SHP77 (cell line): Measurements from ENCODE around the gene ALKBH3.

Experiments used
- DNase-seq, 2 experiments: peaks; one replicate each; lab custom pipeline; 2025; lab: John Stamatoyannopoulos, UW

Gene ALKBH3

GRCh38 chr11:43941257-43941994 lies 60.8 kb downstream of the ALKBH3 start:
- no peak for DNase-seq

- peak in 1 of 2 experiments; percentile 16 for DNase-seq
Observed at GRCh38 chr11:43942662-43943371, 62.2 kb downstream of the ALKBH3 start.

- no peak for DNase-seq
Observed at GRCh38 chr11:43943372-43943930, 62.8 kb downstream of the ALKBH3 start.

DNA sequence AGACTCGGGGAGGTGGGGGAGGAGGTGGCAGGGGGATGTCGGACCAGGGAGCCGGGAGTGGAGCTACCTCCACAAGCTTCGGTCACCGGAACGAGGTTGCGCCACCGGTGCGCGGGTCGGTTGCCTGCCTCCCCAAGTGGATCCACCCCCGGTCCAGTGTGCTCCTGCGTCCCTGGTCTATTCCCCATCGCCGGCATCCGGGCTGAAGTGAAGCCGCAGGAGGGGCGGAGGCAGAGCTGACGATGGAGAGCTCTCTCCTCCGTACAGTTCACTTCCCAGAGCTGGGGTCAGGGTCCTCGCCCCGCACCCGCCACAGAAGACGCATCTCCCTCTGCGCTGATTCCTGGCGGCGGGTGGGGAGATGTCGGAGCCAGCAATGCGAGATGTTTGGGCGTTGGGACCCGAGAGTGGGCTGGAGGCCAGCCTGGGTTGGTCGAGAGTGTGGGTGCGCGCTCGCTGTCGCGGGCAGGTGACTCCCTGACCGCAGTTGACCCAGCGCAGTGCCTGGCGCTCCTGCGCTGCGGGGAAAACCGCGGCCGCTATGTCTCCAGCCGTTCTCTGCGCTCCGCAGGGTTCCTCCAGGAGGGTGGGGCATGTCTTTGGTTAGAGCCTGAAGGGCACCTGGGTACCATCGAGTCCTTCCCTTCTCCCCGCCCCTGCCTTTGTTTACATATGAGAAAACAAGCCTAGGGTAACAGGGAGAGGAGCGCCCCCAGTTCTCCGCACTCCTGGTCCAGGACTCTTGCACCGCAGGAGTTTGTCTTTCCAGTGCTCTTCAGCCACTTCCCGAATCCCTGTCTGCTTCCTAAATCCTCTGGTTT lies 63.5 kb downstream of the ALKBH3 start:
- DNase-seq, result no peak

DNA sequence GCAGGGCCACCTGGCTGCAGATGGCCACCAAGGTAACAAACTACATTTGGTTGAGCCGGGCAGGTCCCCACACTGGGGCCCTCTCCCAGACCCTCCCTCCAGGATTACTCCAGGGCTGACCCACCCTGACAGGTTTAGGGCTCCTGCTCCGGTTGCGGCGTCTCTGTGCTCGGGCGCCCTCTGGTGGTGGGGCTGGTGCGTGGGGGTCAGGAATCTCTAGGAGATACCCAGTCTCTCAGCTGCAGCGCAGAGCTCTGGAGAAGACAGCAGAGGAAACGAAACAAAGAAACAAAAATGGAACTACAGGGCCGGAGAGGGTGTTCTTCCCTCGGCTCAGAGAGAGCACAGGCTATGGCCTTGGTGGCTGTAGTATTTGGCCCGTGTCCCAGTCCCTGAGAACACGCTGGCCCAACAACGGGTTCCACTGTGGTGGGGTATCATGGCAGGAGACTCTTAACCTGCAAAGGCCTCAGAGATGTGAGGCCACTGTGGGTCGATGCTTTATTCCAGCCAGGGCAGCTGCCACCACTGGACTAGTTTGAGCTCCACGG lies 64.2 kb downstream of the ALKBH3 start:
- DNase-seq, result no peak

GRCh38 chr11:43947003-43947500 lies 66.4 kb downstream of the ALKBH3 start:
- peak in 1 of 2 experiments; percentile 9 for DNase-seq

DNA sequence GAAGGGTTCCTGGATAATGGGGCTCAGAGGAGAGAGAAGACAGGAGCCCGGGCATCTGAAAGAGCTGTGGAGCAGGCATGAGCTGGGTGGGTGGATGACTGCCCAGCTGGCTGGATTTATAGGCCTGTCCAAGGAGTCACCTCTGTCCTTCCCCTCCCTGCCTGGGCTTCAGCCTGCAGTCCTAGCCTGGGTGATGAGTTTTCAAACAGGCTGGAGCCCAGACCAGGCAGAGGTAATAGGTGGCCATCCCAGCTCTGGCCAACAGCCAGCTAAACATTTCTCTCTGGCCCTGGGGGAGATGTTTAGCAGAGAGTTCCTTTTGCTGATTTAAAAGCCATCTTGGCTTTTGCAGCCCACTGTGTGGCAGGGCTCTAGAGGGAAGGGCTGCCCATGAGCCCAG lies 67.2 kb downstream of the ALKBH3 start:
- no peak for DNase-seq

DNA sequence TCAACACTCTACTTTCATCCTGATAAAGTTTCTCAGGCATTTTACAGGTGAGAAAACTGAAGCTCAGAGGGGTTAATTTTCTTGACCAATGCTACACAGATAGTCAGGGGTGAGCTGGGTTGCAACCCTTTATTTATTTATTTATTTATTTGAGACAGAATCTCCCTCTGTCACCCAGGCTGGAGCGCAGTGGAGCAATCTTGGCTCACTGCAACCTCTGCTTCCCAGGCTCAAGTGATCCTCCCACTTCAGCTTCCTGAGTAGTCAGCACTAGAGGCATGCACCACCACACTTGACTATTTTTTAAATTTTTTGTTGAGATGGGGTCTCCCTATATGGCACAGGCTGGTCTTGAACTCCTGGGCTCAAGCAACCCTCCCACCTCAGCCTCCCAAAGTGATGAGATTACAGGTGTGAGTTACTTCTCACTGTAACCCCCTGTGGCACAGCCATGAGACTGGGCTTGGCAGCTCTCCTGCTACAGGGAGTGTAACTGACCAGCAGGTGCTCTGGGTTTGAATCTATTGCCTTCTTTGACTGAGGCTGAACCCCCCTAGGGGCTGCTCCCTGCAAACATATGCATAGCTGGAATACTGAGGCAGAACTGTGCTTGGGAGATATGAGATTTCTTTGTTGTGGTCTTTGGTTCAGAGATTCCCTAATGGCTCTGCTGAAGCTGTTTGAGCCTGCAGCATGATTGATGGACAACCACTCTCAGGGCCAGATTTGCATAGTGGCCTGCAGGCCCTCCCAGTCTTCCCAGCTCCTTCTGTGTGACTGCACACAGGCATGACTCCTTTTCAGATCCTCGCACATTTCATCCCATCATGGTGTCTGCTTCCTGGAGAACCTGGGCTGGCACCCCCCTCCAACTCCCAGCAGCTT lies 68.0 kb downstream of the ALKBH3 start:
- DNase-seq, result no peak

- no peak for DNase-seq
Observed at GRCh38 chr11:43950311-43950855, 69.8 kb downstream of the ALKBH3 start.

DNA sequence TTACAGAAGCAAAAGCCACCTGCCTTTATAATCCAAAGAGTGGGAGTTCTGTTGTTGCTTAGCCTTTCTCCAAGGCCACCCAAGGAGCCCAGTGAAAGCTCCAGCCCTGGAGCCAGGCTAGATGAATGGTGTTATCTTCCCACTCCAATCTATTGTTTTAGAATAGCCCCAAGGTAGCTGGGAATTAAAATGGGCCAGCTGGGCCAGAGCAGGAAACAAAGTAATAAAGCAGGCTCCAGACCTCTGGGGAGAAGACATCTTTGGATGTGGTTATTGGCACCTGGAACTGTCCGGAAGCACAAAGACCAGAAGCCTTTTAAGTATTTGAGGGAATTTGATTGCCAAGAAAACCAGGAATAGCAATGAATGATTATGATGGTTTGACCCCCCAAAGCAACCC lies 70.6 kb downstream of the ALKBH3 start:
- DNase-seq, result no peak

GRCh38 chr11:43952020-43952400 lies 71.4 kb downstream of the ALKBH3 start:
- no peak for DNase-seq

- peak in 1 of 2 experiments; percentile 27 for DNase-seq
Observed at GRCh38 chr11:43952401-43953342, 72.0 kb downstream of the ALKBH3 start.

DNA sequence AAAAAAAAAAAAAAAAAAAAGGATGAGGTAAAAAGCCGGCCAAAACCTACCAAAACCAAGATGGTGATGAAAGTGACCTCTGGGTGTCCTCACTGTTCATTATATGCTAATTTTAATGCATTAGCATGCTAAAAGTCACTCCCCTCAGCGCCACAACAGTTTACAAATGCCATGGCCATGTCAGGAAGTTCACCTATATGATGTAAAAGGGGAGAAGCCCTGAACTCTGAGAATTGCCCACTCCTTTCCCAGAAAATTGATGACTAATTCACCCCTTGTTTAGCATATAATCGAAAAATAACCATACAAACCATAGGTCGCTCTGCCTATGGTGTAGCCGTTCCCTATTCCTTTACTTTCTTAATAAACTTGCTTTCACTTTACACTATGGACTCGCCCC lies 72.9 kb downstream of the ALKBH3 start:
- no peak for DNase-seq

- DNase-seq, result no peak
Observed at GRCh38 chr11:43954241-43954640, 73.6 kb downstream of the ALKBH3 start.

DNA sequence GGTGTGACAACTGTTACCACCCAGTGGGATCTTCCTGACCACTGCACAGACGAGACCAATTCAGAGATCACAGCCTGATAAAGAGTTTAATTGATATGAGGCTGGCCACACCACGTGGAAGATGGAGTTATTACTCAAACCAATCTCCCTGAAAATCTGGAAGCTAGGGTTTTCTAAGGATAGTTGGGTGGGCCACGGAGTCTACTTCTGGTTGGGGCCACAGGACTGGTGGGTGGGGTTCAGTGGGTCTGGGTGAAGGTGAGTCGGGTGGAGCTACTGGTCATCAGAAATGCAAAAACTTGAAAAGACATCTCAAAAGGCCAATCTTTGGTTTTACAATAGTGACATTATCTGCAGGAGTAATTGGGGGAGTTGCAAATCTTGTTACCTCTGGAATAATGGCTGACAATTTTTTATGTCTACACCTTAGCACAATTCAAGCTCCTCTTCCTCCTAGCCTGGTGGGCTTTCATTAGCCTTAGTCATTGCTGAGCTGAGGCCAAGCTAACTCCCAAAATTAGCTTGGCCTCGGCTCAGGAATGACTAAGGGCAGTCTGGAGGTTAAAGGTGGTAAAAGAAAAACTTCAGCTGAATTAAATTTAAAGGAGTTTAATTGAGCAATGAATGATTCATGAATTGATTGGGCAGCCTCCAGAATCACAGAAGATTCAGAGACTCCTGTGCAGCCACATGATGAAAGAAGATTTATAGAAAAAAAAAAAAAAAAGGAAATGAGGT lies 74.9 kb downstream of the ALKBH3 start:
- DNase-seq, result no peak

GRCh38 chr11:43957571-43957970 lies 76.9 kb downstream of the ALKBH3 start:
- DNase-seq, result no peak

DNA sequence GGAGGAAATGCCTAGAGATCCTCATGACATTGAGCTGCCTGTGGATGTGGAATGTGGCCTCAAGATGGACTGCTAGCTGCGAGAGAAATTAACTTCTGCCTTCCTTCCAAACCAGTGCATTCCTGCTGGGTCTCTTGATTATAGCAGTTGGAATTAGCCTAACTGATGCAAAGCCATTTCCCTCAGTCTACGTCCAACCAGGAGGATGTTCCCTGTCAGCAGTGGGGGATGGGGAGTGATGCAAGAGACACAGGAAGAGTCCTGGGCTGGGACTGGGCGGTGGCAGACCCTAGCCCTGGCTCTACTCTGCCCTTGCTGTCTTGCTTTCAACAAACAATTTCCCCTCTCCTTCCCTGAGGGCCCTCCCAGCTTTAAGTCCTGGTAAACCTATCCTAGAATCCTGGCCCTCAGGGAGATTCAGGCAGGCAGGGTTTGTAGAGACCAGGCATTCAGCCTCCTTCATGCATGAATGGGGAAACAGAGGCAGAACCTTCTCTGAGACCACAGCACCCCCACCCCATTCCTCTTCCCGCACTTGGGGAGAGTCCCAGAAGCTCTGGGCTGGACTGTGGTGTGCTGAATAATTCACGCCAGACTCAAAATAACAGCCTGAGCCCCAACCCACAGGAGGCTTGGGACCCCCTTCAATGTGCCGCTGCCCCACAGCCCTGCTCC lies 78.8 kb downstream of the ALKBH3 start:
- DNase-seq, result no peak
